Spleen (tissue), 11 donors: ENCODE measurements around the gene ANKFN1. TPM values are rescaled to one million over a fixed set of nuclear protein-coding genes. Genes with fewer than 3 reads are reported as not detected.

Experiments
- DNase-seq: peaks from one replicate; pipeline ENCODE4 v3.0.0-alpha.2; 2020
- H3K27ac ChIP-seq, 8 donors: fragments of 200-600 bp; sonication (generic) in 7 of 8; 1 replicate in 4 of 8; 2 replicates in 4 of 8; pipeline versions ENCODE4 v1.5.0 to v1.8.0; 2016 to 2021; ENCODE audit warnings: inconsistent platforms in 4 of 8, mild to moderate bottlenecking in 4 of 8, moderate library complexity in 1 of 8
- H3K27me3 ChIP-seq, 7 donors: fragments of 200-600 bp; sonication (generic) in 6 of 7; replicated peaks in 1 of 7; 1 replicate in 4 of 7; 2 replicates in 3 of 7; pipeline versions ENCODE4 v1.5.0 to v1.8.0; 2016 to 2021; ENCODE audit warnings: inconsistent platforms in 3 of 7, mild to moderate bottlenecking in 1 of 7
- H3K36me3 ChIP-seq, 6 donors: fragments of 200-600 bp; sonication (generic) in 5 of 6; 1 replicate in 4 of 6; 2 replicates in 2 of 6; pipeline versions ENCODE4 v1.5.0 to v1.8.0; 2016 to 2021; ENCODE audit warnings: inconsistent platforms in 2 of 6
- H3K4me1 ChIP-seq, 6 donors: fragments of 200-600 bp; sonication (generic) in 5 of 6; 1 replicate in 3 of 6; 2 replicates in 3 of 6; pipeline versions ENCODE4 v1.5.0 to v1.8.0; 2016 to 2021; ENCODE audit warnings: inconsistent platforms in 3 of 6
- H3K4me3 ChIP-seq, 8 donors: fragments of 200-600 bp; sonication (generic) in 7 of 8; 1 replicate in 4 of 8; 2 replicates in 4 of 8; pipeline versions ENCODE4 v1.5.0 to v1.8.0; 2016 to 2021; ENCODE audit warnings: inconsistent platforms in 4 of 8, mild to moderate bottlenecking in 4 of 8, moderate library complexity in 2 of 8
- H3K9me3 ChIP-seq, 8 donors: fragments of 200-600 bp; sonication (generic) in 7 of 8; 1 replicate in 4 of 8; 2 replicates in 4 of 8; pipeline versions ENCODE4 v1.5.0 to v1.8.0; 2016 to 2021; ENCODE audit warnings: inconsistent platforms in 4 of 8
- POLR2A ChIP-seq, 3 donors: fragments of 450-650 bp; IDR thresholded peaks; one replicate each; pipeline ENCODE4 v1.5.1; 2017; ENCODE audit warnings: antibody characterized with exemption in 3 of 3, mild to moderate bottlenecking in 1 of 3
- POLR2AphosphoS5 ChIP-seq, 3 donors: sonication (generic); formaldehyde crosslinking; IDR thresholded peaks; one replicate each; pipeline ENCODE4 v1.5.1; 2017; ENCODE audit warnings: antibody characterized with exemption in 3 of 3
- WGBS, 5 donors: extraction: QIAGEN DNeasy Blood & Tissue Kit in 3 of 5; methylation state at CpG; one replicate each; pipeline versions ENCODE4 v1.1.5 to v1.1.7; 2013 to 2018; 5-methylcytosine and 5-hydroxymethylcytosine counted together
- intact Hi-C: fragments of 100-400 bp; cut with DNase I; formaldehyde crosslinking; loops from one replicate; pipeline ENCODE4 v1.15.0; 2023; ENCODE audit warnings: low total_unique reads
- polyA plus RNA-seq, 3 donors: library from polyadenylated mRNA; stranded (reverse); fragments of 200-250 nt; gene quantifications; one replicate each; pipeline ENCODE4 v1.2.1, GENCODE V29; 2013
- total RNA-seq, 7 donors: library from RNA; depleted of rRNA in 3 of 7; stranded (reverse); fragments of >200 nt in 3 of 7; fragmentation: NEBNext Ultra II Directional in 4 of 7; extraction: Animal tissue kit (Norgen Biotek cat#: 25700) in 4 of 7; gene quantifications; one replicate each; pipeline versions ENCODE4 v1.1.0 to v1.2.1, GENCODE V29; 2016 to 2021
- TF ChIP-seq, protein P1 (sequence below), 11 experiments: fragments of 200-600 bp in 7 of 11; fragments of 450-650 bp in 4 of 11; sonication (generic) in 4 of 11; IDR thresholded peaks in 8 of 11; conservative IDR thresholded peaks in 3 of 11; 1 replicate in 7 of 11; 2 replicates in 4 of 11; pipeline versions ENCODE4 v1.4.0 to v1.8.0; 2016 to 2021; ENCODE audit warnings: antibody characterized with exemption in 11 of 11, inconsistent platforms in 4 of 11, mild to moderate bottlenecking in 1 of 11
- donor health status: healthy with polysubstance abuse.
- donor health status: DM: no; HTN: no; CAD: no; lungs with moderate emphysema.
- donor health status: DM: no; HTN: no; CAD: no.
- donor health status: Bipolar disorder and iron deficiency.
- donor health status: healthy.
- donor health status: DM: no; HTN: no; CAD: no.
- donor health status: DM: yes; HTN: yes; CAD: no.

Gene ANKFN1
- total and polyA plus RNA-seq, 10 donors = 0.19 to 0.58 TPM; not detected in 8

DNA sequence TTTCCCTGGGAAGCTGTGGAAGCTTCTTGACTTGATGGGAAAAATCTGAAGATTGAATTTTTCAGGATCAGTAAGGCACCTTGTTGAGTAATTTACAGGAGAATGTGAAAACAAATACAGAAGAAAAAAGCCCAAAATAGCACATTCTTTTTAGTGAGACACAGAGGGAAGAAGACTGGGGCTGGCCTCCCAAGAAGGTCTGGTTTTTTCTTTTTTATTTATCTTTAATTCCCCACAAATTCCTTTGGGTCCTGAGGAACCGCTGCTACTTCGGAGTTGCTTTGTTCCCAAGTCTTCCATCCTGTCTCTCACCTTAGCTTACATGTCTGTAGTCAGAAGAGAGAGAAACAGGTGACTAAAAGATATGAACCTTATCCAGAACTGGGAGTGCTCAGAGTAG is 273.6 kb downstream of the ANKFN1 start:
- Histone ChIP-seq H3K9me3 (no peaks in the 10 kb centered on the region), H3K4me1 (no peaks in the 10 kb centered on the region), H3K4me3 (no peak overlapping the region), H3K27me3 (peaks cover 0 to 4% (median 0%) of the 10 kb centered on the region in 7 donors), H3K27ac (no peak overlapping the region), H3K36me3 (no peaks in the 10 kb centered on the region)
- no peak for DNase-seq
- 74 to 91% (median 82%) methylated on average over 2 of the region's 2 CpGs for WGBS, 5 donors
- intact Hi-C loops = no loop called here
- no peak for TF ChIP-seq POLR2AphosphoS5 (IDR thresholded peaks at IDR 0.05)

DNA sequence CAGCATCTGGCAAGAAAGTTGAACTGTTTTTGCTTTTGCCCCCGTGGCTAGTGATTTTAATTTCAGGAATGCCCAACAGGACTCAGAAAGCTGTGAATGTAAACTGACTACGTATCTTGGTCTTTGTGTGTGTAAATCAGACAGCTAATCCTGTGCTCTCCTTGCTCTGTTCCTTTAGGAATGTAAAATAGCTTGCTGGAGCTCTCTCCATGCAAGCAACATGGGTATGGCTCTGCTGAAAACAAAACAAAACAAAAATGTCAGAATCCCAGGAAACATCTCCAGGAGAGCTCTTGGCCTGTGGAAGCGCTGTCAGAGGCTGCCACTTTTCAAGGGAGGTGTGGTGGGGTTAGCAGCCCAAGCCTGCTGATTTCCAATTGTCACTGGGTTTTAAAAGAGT is 278.5 kb downstream of the ANKFN1 start:
- Histone ChIP-seq H3K27ac (no peak overlapping the region), H3K9me3 (no peaks in the 10 kb centered on the region), H3K4me1 (no peaks in the 10 kb centered on the region), H3K36me3 (no peaks in the 10 kb centered on the region), H3K27me3 (no peaks in the 10 kb centered on the region), H3K4me3 (no peak overlapping the region)
- intact Hi-C loops = no loop called here
- WGBS, 5 donors = 68 to 89% (median 86%) methylated on average over 3 of the region's 3 CpGs
- no peak for DNase-seq
- TF ChIP-seq POLR2AphosphoS5 (IDR thresholded peaks at IDR 0.05) (no peak), POLR2A (IDR thresholded peaks at IDR 0.05) (no peak)
- TF ChIP-seq, protein P1, sequence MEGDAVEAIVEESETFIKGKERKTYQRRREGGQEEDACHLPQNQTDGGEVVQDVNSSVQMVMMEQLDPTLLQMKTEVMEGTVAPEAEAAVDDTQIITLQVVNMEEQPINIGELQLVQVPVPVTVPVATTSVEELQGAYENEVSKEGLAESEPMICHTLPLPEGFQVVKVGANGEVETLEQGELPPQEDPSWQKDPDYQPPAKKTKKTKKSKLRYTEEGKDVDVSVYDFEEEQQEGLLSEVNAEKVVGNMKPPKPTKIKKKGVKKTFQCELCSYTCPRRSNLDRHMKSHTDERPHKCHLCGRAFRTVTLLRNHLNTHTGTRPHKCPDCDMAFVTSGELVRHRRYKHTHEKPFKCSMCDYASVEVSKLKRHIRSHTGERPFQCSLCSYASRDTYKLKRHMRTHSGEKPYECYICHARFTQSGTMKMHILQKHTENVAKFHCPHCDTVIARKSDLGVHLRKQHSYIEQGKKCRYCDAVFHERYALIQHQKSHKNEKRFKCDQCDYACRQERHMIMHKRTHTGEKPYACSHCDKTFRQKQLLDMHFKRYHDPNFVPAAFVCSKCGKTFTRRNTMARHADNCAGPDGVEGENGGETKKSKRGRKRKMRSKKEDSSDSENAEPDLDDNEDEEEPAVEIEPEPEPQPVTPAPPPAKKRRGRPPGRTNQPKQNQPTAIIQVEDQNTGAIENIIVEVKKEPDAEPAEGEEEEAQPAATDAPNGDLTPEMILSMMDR (IDR thresholded peaks at IDR 0.05 in 8 of 11, conservative IDR thresholded peaks at IDR 0.05 in 3 of 11) = no peak

DNA sequence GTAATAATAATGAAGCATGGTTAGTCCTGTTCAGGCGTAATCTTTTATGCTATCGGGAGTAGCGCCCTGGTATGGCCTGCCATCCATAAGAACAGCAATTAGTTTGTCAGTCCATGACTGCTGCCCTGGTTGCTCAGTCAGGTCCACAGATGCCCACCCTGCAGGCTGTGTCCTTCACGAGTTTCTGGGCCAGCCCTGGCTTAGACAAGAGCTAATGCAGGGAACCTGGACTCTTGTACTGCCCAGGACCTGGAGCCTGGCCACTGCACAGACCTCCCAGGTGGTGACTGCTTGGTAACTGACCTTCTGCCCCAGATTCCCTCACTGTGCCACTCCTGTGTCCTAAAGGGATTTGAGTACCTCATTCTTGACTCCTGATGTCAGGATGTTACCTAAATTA is 279.2 kb downstream of the ANKFN1 start:
- Histone ChIP-seq H3K9me3 (no peaks in the 10 kb centered on the region), H3K27ac (no peak overlapping the region), H3K4me3 (no peak overlapping the region), H3K4me1 (no peaks in the 10 kb centered on the region), H3K27me3 (no peaks in the 10 kb centered on the region), H3K36me3 (no peaks in the 10 kb centered on the region)
- 78 to 90% (median 87%) methylated on average over 4 of the region's 4 CpGs for WGBS, 5 donors
- DNase-seq = no peak
- intact Hi-C loops = no loop called here
- no peak for TF ChIP-seq POLR2A (IDR thresholded peaks at IDR 0.05)
- no peak for TF ChIP-seq POLR2AphosphoS5 (IDR thresholded peaks at IDR 0.05)
- TF ChIP-seq, protein P1 (IDR thresholded peaks at IDR 0.05 in 8 of 11, conservative IDR thresholded peaks at IDR 0.05 in 3 of 11) = no peak

DNA sequence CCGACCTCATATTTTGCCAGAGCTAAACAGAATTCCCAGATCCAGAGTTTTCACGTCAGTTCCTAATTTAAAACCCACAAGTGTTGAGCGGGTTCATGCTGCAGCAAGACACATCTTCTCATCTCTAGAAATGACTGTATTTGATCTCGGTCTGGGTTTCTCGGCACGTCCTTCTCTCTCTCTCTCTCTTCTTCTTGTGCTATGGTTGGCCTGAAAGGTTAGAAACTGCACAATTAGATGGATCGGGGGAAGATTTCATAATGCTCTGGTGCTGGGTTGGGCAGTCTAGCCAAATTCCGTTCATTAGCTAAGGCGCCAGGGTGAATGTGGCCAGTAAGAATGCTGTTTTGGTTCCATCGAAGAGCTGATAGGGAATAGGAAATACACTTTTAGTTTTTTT is 281.3 kb downstream of the ANKFN1 start:
- no peak for TF ChIP-seq POLR2A (IDR thresholded peaks at IDR 0.05)
- TF ChIP-seq, protein P1 (IDR thresholded peaks at IDR 0.05 in 8 of 11, conservative IDR thresholded peaks at IDR 0.05 in 3 of 11) = no peak
- no peak for TF ChIP-seq POLR2AphosphoS5 (IDR thresholded peaks at IDR 0.05)
- Histone ChIP-seq H3K36me3 (no peaks in the 10 kb centered on the region), H3K9me3 (no peaks in the 10 kb centered on the region), H3K4me1 (no peaks in the 10 kb centered on the region), H3K27ac (no peak overlapping the region), H3K27me3 (no peaks in the 10 kb centered on the region), H3K4me3 (no peak overlapping the region)
- WGBS, 5 donors = 85 to 93% (median 88%) methylated on average over 10 of the region's 10 CpGs
- intact Hi-C loops = no loop called here
- DNase-seq = no peak

DNA sequence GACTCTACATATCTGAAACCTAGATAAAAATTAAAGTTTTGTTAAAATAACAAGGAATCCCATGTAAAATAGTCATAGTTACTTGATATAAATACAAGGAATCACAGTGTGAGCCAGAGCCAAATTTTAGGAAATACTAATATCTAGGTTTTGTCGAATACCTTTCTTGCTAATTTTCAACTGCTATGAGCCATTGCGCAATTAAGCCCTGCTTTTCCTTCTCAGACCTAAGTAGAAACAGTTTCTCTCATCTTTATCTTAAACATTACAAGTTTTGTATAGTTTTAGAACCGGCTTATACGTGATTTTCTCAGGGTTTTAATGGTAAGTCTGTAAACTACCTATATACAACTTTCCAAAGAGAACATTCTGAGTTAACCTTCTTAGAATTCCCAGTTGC is 282.9 kb downstream of the ANKFN1 start:
- Histone ChIP-seq H3K27ac (no peak overlapping the region), H3K9me3 (no peaks in the 10 kb centered on the region), H3K4me1 (no peaks in the 10 kb centered on the region), H3K4me3 (no peak overlapping the region), H3K27me3 (no peaks in the 10 kb centered on the region), H3K36me3 (no peaks in the 10 kb centered on the region)
- 84 to 95% (median 88%) methylated on average over 4 of the region's 4 CpGs for WGBS, 5 donors
- intact Hi-C loops = no loop called here
- DNase-seq = no peak
- TF ChIP-seq POLR2A (IDR thresholded peaks at IDR 0.05) (no peak), POLR2AphosphoS5 (IDR thresholded peaks at IDR 0.05) (no peak)
- TF ChIP-seq, protein P1 (IDR thresholded peaks at IDR 0.05 in 8 of 11, conservative IDR thresholded peaks at IDR 0.05 in 3 of 11) = no peak
